ENCODE data around the gene PIK3C2G.
"Not testable (repeated sequence)": the region's sequence is repeated elsewhere in the genome, so short reads cannot be mapped to it uniquely, and the experiment has no call there.

PIK3C2G gene

DNA sequence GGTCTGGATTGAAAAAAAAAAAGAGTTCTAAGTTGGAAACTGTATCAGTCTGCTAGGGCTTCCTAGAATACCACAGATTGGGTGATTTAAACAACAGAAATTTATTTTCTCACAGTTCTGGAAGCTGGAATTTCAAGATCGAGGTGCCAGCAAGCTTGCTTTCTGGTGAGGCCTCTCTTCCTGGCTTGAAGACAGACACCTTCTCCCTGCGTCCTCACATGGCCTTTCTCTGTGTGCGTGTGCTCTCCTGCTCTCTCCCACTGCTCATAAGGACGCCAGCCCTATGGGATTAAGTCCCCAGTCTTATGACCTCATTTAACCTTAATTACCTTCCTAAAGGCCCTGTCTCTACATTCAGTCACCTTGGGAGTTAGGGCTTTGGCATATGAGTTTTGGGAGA lies 215.5 kb downstream of the PIK3C2G start:
- no peak for DNase-seq

DNA sequence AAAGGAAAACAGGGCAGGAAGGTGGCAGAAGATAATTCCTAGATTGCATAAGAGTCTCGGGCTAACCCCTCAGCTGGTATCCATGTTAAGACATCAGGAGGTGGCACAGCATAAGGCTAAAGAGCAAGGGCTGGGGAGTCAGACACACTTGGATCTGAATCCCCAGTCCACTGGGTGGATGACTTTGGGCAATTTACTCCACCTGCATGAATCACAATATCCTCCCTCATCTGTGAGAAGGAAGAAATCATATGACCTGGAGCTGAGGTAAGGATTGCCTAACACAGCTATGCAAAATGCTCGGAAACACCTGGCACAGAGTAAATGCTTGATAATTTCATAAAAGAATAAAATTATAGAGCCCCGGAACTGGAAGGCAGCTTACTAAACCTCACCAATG lies 217.9 kb downstream of the PIK3C2G start:
- no peak for DNase-seq

- DNase-seq, result no peak
Measured at GRCh38 chr12:18482601-18483120, 221.3 kb downstream of the PIK3C2G start.

DNA sequence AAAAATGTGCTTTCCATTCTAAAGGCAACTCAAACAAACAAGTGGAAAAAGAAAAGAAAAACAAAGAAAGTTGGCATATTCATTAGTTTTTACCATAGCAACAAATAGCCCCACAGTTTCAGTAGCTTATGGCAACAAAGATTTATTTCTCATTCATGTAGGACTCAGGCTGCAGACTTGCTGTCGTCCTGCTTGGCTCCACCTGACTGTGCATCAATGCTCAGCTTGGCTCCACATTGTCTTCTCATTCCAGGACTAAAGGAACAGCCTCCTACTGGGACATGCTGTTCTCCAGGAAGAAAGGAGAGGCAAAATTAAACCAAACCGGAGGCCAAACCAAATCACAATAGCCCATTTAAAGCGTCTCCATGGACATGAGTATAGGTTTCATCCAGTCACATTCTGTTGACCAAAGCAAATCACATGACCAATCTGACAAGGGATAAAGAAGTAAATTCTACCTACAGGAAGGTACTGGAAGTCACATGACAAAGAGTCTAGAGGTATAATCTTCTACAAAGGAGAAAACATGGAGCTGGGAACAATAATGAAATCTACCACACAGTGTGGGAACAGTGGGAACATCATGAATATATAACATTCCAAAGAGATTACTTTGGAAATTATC lies 222.5 kb downstream of the PIK3C2G start:
- no peak for DNase-seq

- DNase-seq, result no peak
Measured at GRCh38 chr12:18486036-18486435, 224.7 kb downstream of the PIK3C2G start.

DNA sequence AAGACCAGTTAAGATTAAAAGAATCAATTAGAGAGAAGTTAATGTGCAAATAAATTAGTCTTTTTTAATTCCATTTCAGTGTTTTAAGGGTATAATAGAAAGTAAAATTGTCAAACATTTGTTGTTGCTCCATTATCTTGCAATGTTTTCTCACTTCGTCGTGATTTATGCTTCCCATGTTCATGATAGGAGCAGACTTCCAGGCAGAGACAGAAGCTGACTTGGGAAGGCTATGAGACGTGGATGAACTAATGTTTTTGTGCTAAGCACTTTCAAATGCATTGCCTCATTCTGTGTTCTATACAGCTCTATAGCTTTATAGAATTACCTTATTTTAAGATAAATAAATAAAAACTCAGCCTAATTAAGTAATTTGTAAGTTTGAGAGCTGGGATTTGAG lies 226.2 kb downstream of the PIK3C2G start:
- no peak for DNase-seq

DNA sequence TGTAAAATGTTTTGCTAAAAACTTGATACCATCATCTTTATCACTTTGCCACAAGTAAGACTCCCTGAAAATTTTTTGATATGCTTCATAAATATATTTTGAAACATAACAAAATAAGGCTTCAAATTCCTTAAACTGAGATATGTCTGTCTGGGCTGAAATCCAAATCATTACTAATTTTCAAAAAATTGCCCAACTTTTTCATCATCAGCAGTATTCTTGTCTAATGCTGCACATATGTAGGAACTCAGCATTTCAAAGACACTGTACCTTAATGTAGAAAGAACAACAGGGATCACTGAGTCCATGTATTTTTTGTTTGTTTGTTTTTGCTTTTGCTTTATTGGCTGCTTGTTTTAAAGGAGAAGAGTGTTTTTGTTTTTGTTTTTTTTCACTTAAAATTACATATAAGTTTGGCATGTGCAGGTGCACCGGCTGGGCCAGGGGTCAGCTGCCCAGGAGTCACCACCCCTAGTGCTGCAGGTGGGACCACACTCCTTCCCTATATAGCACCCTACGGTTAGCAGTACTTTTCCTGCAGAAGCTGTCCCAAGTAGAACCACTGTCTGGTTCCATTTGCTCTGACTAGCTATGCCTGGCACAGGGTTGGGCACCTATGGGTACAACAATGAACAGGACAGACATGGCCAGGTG lies 231.2 kb downstream of the PIK3C2G start:
- DNase-seq, result no peak

DNA sequence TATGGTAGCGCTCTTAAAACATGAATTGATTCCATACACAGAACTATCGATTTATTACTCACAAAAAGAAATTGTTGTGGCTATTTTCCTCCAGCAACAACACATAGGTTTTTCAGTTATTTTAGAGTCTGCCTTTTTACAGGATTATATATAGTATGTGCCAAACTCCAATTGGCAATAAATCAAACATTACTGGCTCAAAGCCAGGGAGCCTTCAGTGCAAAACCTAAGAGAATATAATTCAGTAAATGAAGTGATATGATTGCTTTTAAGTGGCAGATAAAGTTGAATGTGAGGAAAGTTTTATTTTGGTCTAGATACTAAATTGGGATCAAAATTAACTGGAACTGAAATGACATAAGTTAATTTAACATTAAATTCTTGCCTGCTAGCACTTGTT lies 234.8 kb downstream of the PIK3C2G start:
- no peak for DNase-seq

DNA sequence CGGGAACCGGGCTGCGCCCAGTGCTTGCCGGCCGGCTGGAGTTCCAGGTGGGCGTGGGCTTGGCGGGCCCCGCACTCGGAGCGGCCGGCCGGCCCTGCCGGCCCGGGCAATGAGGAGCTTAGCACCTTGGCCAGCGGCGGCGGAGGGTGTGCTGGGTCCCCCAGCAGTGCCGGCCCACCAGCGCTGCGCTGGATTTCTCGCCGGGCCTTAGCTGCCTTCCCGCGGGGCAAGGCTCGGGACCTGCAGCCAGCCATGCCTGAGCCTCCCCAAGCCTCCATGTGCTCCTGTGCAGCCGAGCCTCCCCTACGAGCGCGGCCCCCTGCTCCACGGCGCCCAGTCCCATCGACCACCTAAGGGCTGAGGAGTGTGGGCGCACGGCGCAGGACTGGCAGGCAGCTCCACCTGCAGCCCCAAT lies 238.8 kb downstream of the PIK3C2G start:
- not testable (repeated sequence) for DNase-seq

DNA sequence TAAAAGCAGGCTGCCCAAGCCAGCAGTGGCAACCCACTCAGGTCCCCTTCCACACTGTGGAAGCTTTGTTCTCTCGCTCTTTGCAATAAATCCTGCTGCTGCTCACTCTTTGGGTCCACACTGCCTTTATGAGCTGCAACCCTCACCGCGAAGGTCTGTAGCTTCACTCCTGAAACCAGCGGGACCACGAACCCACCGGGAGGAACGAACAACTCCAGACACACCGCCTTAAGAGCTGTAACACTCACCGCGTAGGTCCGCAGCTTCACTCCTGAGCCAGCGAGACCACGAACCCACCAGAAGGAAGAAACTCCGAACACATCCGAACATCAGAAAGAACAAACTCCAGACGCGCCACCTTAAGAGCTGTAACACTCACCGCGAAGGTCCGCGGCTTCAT lies 239.4 kb downstream of the PIK3C2G start:
- DNase-seq, result not testable (repeated sequence)

DNA sequence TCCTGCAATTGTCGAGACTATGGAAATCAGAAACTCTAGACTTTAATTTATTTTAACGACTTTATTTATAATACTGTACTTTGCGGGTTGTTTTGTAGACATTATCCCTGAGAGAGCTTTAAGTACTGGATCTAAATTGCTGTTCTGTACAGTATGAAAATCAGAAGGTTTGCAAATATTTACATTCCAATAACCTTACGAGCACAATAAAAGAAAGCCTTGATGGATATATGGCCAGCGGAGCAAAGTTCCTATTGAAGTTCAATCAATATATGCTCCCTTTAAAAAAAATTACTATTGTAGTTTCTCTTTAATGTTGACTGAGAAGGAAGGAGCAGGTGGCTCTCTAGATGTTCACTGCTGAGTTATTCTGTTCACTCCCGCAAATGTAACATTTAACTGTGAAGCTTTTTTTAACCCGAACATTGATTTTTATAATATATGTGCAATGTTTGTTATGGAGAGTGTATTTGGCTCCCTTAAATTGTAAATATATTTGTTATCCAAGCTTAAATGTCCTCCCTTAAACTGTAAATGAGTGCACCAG lies 241.2 kb downstream of the PIK3C2G start:
- no peak for DNase-seq

- DNase-seq, result no peak
Measured at GRCh38 chr12:18521461-18521860, 260.1 kb downstream of the PIK3C2G start.

- no peak for DNase-seq
Measured at GRCh38 chr12:18522806-18523205, 261.5 kb downstream of the PIK3C2G start.

DNA sequence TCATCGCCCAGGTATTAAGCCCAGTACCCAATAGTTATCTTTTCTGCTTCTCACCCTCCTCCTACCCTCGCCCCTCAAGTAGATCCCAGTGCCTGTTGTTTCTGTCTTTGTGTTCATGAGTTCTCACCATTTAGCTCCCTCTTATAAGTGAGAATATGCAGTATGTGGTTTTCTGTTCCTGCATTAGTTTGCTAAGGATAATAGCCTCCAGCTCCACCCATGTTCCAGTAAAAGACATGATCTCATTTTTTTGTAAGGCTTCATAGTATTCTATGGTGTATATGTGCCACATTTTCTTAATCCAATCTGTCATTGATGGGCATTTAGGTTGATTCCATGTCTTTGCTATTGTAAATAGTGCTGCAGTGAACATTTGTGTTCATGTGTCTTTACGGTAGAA lies 281.2 kb downstream of the PIK3C2G start:
- DNase-seq, result not testable (repeated sequence)

DNA sequence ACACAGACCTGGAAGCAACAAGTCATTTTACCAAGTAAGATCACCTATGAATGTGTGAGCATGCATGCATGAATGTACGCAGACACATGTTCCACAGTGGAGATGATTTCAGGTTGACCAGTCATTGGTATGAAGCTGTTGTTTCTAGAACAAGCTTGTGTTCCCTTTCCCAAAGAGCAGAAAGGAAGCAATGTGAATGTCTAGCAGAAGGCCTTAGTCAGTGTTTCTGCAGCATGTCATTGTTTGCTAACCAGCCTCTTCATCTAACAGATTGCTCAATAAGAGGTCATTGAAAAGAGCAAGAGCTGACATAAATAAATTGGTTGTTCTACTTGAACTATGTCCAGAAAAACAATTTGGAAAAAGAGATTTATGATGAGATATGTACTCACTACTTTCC lies 285.1 kb downstream of the PIK3C2G start:
- DNase-seq, result no peak

DNA sequence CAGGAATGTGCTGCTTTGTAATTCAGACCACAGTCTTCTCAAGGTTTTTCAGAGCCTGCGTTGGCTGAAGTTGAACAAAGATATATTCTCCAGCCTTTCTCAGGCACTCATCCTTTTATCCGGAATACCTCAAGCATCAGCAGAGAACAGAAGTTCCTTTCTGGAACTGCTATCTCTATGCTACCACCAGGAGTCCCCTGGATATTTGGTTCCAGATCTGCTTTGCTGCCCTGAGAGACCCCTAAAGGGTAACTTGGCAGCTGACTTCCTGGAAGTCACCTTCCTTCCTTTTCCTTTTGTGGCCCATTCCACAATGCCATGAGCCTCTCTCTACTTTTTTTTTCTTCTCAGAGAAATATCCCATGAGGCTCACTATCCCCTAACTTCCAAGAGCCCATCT lies 288.3 kb downstream of the PIK3C2G start:
- DNase-seq, result no peak

- DNase-seq, result no peak
Measured at GRCh38 chr12:18551106-18551505, 289.8 kb downstream of the PIK3C2G start.

- no peak for DNase-seq
Measured at GRCh38 chr12:18551701-18552100, 290.4 kb downstream of the PIK3C2G start.

DNA sequence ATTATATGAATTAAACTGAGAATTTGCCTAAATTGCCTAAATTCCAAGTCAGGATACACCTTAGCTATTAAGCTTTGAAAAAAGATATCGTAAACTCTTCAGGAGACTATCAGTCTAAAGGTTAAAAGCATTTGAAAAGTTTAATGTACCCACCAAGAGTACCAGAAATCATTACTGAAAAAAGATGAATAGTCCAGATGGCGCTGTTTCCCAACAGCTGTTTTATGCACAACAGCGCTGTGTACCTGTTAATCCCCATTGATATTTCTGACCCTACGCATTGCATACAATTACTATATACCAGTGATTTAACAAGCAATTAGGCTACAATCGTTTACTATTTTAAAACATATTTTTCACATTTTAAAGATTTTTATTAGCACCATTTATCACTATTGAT lies 291.5 kb downstream of the PIK3C2G start:
- DNase-seq, result no peak

- DNase-seq, result no peak
Measured at GRCh38 chr12:18556161-18556560, 294.8 kb downstream of the PIK3C2G start.

DNA sequence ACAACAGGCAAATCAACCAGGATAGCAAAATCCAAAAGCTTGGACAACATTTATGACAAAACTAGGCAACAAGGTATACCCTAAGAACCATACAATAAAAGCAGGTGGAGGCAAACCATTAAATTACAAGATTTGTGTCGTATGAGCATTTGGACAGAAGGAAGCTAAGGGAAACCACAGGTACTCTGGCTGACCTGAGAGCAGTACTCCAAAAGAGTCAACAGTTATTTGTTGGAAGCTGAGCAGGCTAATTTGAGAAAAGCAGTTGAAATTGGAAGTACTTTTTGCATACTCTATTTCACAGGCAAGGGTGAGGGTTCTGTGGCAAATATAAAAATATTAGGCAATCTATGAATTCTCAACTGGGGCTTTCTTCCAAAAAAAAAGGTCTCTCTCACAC lies 297.9 kb downstream of the PIK3C2G start:
- DNase-seq, result no peak

GRCh38 chr12:18562531-18562930 lies 301.2 kb downstream of the PIK3C2G start:
- no peak for DNase-seq

GRCh38 chr12:18564306-18564705 lies 303.0 kb downstream of the PIK3C2G start:
- no peak for DNase-seq

GRCh38 chr12:18567787-18568186 lies 306.5 kb downstream of the PIK3C2G start:
- DNase-seq, result no peak

Measured in stimulated activated CD8-positive, alpha-beta memory T cell treated with anti-CD3 and anti-CD28 coated beads, Interleukin-4, amount 100 ng/mL, for 48 hours (primary cell).